Inflammatory macrophage treated with lipopolysaccharide for 4 hours (primary cell): ENCODE measurements around the gene SLC8A1.
A peak's percentile ranks its signal among the peaks of the same experiment; 100 is the strongest.

Experiments used
- DNase-seq: peaks from one replicate; pipeline ENCODE4 v3.0.0-alpha.2; 2020

The SLC8A1 gene

GRCh38 chr2:40451918-40452605, at the start of gene SLC8A1:
Gene SLC8A1, minus strand, starts transcription at chr2:40452090.
- DNase-seq = peak; percentile 59

- no peak for DNase-seq
Observed at GRCh38 chr2:40499437-40499836, 47.5 kb upstream of the SLC8A1 start.

DNA sequence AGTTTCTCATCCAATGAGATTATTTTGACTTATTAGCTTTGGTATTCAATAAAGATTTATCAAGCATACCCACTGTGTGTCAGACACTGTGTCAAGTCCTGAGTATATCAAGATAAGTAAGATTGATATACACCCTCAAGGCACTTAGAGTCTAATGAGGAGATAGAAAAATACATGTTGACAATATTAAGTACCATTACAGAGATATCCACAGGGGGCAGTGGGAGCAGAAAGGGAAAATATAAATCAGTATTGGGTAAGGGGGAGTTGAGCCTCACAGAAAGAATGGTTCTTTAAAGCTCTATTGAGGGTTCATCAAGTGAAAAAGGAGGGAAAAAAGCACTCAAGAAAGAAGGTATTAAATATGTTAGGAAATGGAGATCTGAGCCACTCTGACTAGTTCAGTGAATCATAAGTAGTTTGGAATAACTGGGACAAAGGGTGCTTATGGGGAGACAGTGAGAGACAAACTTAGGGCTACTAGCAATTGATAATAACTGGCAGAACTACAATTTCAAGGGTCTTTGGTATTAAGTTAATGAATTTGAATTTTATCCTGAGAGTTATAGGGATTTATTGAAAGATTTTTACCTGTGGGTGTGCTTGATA, 45.5 kb upstream of the SLC8A1 start:
- no peak for DNase-seq

DNA sequence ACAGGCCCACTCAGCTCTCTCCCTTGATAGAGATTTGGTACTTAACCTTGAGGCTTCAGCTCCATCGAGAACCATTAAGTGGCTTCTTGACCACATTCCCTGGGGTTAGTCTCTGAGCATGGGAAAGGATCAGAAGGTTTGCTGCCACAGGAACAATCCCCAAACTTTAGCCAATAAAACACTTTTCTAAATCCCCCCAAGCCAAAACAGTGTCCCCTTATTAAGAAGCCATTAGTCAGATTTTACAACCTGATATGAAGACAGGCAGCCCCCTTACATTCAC, 37.7 kb upstream of the SLC8A1 start:
- DNase-seq = no peak

- DNase-seq = peak; percentile 91
Observed at GRCh38 chr2:40488927-40489677, 37.2 kb upstream of the SLC8A1 start.

DNA sequence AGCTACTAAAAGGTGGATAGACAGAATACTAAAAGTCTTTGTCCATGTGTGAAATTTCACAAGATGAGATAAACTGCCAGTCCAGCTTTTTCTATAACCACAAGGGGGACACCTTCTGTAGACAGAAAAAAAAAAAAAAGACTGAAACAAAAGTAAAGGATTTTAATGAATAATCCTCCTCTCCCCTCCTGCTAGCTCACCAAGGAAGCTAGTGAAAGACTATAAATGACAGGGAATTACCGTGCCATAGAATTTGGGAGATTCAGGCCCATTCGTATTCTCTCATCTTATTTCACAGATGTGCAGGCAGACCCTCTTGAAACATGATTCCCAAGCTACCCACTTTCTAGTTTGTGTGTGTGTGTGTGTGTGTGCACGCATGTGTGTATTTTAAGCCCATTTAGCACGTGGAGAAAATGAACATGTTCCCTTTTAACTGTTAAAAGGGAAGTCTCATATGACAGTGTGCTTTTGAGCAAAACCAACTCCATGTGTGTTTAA, 36.3 kb upstream of the SLC8A1 start:
- DNase-seq = peak; percentile 60

DNA sequence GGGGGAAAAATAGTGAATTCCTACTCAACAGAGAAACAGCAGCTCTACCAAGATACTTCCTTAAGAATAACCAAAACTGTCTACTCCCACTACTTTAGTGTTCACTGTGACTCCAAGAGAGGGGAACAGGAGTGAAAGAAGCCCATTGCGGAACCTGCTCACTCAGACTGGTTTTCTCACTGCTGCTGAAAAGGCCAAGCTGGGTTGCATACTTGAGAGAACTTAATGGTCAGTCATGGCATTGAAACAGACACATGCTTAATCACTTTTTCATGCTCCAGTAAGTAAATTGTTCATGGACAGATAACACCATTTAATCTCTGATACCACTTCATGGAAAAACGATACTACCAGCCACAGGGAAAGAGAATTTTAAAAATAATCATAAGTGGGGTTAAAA, 35.7 kb upstream of the SLC8A1 start:
- DNase-seq = peak; percentile 96

- peak; percentile 63 for DNase-seq
Observed at GRCh38 chr2:40485854-40486253, 34.0 kb upstream of the SLC8A1 start.

- peak; percentile 58 for DNase-seq
Observed at GRCh38 chr2:40485318-40485717, 33.4 kb upstream of the SLC8A1 start.

- DNase-seq = peak; percentile 56
Observed at GRCh38 chr2:40483549-40484243, 31.8 kb upstream of the SLC8A1 start.

- peak; percentile 62 for DNase-seq
Observed at GRCh38 chr2:40480596-40480995, 28.7 kb upstream of the SLC8A1 start.

GRCh38 chr2:40480073-40480472, 28.2 kb upstream of the SLC8A1 start:
- peak; percentile 97 for DNase-seq

DNA sequence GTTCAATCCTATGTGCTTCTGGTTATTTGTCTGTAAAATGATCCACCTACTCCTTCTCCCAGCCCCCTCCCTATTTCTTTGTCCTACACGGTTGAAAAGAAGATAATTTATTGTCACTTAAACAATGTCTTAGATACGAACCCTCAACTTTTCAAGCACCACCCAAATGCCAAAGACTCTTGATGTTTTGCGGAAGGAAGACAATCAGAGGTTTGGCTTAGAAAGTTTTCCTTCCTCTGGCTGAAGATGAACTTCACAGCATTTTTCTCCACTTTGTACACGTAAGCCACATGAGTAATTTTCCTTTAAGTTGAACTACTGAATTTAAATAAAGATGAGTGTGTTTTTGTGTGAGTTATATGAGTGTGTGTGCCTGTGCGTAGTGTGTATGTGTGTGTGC, 25.5 kb upstream of the SLC8A1 start:
- DNase-seq = peak; percentile 55

GRCh38 chr2:40476436-40476835, 24.5 kb upstream of the SLC8A1 start:
- peak; percentile 60 for DNase-seq

DNA sequence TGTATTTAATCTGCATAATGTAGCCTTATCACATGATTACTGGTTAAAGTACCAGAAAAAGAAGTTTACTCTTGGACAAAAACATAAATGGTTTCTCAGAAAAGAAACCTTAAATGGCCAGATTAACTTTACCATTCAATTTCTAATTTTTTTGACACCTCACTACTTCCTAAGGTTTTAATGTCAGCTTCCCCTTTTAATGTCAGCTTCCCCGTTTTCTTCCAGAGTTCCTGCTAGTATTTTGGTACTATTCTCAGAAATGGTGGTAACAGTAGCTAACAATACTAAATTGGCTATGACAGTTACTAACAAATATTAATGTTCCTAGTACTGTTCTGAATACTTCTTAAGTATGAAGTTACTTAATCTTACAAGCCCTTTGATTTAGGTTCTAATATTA, 22.4 kb upstream of the SLC8A1 start:
- DNase-seq = peak; percentile 72

GRCh38 chr2:40471866-40472265, 20.0 kb upstream of the SLC8A1 start:
- peak; percentile 56 for DNase-seq

- peak; percentile 93 for DNase-seq
Observed at GRCh38 chr2:40470822-40471813, 19.2 kb upstream of the SLC8A1 start.

- DNase-seq = no peak
Observed at GRCh38 chr2:40466935-40467572, 15.2 kb upstream of the SLC8A1 start.

GRCh38 chr2:40466332-40466906, 14.5 kb upstream of the SLC8A1 start:
- no peak for DNase-seq

GRCh38 chr2:40463112-40463511, 11.2 kb upstream of the SLC8A1 start:
- no peak for DNase-seq

DNA sequence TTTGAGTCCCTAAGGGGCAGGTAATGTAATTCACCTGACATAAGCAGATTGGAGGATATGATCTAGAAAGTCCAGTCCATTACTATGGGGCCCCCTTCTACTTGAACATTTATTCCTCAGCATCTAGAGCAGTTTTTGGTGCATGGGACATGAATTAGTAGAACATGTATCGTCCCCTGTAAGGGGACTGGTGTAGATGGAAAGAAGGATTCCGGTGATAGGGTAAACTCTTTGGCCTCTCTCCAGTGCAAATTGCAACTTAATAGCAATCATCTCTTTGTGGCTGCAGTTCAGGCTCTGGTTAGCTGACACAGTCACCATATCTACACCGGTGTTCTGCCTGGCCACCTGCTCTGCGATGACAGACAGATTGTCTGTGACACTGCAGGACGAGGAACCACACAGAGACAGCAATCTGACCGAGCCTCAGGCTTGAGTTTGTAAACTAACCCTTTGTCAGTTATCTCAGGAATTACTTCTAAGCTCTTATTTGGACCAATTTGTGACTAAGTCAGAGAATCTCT, 6.4 kb upstream of the SLC8A1 start:
- DNase-seq = no peak
